Panc1 (cell line): Measurements from ENCODE around the gene DTNBP1. TPM values are rescaled to one million over a fixed set of nuclear protein-coding genes. Genes with fewer than 3 reads are reported as not detected.

ENCODE experiments used
- ATAC-seq: fragments of 200-7000 bp; cut with Tn5 transposase; 2 replicates; pipeline ENCODE4 v1.9.1; 2020; ENCODE audit warnings: mild to moderate bottlenecking, moderate library complexity
- BruUV-seq: library from RNA; stranded (reverse); fragments of 400-500 nt; replicated peaks from 2 replicates; lab custom pipeline; 2021; lab: Mats Ljungman, UMichigan
- CTCF ChIA-PET: fragments of 300-600 bp; sonication (Branson Sonifier 250); formaldehyde crosslinking; loops from one replicate; lab custom pipeline; 2022; ENCODE audit warnings: antibody characterized with exemption; lab: Charles Lee
- POLR2A ChIA-PET: fragments of 300-600 bp; sonication (Branson Sonifier 250); formaldehyde crosslinking; loops from one replicate; lab custom pipeline; 2022; ENCODE audit warnings: antibody characterized with exemption; lab: Charles Lee
- DNase-seq: peaks from one replicate; pipeline ENCODE4 v3.0.0-alpha.2; 2010; ENCODE audit warnings: low read depth, low spot score
- H3K27ac ChIP-seq: 2 replicates; pipeline ENCODE4 v1.5.1; 2011; ENCODE audit warnings: mild to moderate bottlenecking, low read length, inconsistent platforms
- H3K27me3 ChIP-seq: fragments of 200-500 bp; sonication (Bioruptor generic); 2 replicates; pipeline ENCODE4 v1.6.0; 2014; ENCODE audit warnings: low read length, inconsistent platforms; ENCODE audit not compliant: control insufficient read depth, insufficient read depth
- H3K36me3 ChIP-seq: fragments of 200-500 bp; sonication (Bioruptor generic); 2 replicates; pipeline ENCODE4 v1.5.1; 2014; ENCODE audit warnings: inconsistent platforms, mild to moderate bottlenecking, low read length, moderate library complexity; ENCODE audit not compliant: control insufficient read depth, insufficient read depth
- H3K4me1 ChIP-seq: 2 replicates; pipeline ENCODE4 v1.5.1; 2011; ENCODE audit warnings: inconsistent platforms, mild to moderate bottlenecking, low read length, moderate library complexity; ENCODE audit not compliant: control insufficient read depth, insufficient read depth
- H3K4me3 ChIP-seq, 2 experiments: 2 replicates each; pipeline ENCODE4 v1.5.1; 2011 to 2012; ENCODE audit warnings: low read depth in 2 of 2, low read length in 2 of 2, mild to moderate bottlenecking in 2 of 2, inconsistent platforms in 1 of 2, moderate library complexity in 1 of 2
- H3K9me3 ChIP-seq: fragments of 200-500 bp; sonication (Bioruptor generic); 2 replicates; pipeline ENCODE4 v1.5.1; 2014; ENCODE audit warnings: low read depth, mild to moderate bottlenecking, inconsistent platforms, low read length, moderate library complexity; ENCODE audit not compliant: control insufficient read depth, insufficient read depth
- CTCF ChIP-seq: fragments of 450-650 bp; IDR thresholded peaks from 2 replicates; pipeline ENCODE4 v1.5.1; 2017; ENCODE audit warnings: mild to moderate bottlenecking
- POLR2AphosphoS5 ChIP-seq: IDR thresholded peaks from 2 replicates; pipeline ENCODE4 v1.6.1; 2012; ENCODE audit warnings: mild to moderate bottlenecking, low read depth, low read length, moderate library complexity
- REST ChIP-seq, 2 experiments: IDR thresholded peaks; 2 replicates each; pipeline ENCODE4 v1.6.1; 2011 to 2012; ENCODE audit warnings: low read depth in 2 of 2, control low read depth in 1 of 2, low read length in 1 of 2, mild to moderate bottlenecking in 1 of 2, moderate library complexity in 1 of 2; ENCODE audit not compliant: insufficient read depth in 1 of 2
- SIN3A ChIP-seq: IDR thresholded peaks from 2 replicates; pipeline ENCODE4 v1.6.1; 2012; ENCODE audit warnings: low read depth, mild to moderate bottlenecking, low read length, moderate library complexity, borderline replicate concordance; ENCODE audit not compliant: insufficient read depth
- TCF7L2 ChIP-seq: IDR thresholded peaks from 2 replicates; pipeline ENCODE4 v1.6.1; 2011; ENCODE audit warnings: mild to moderate bottlenecking, low read depth, low read length, inconsistent platforms
- in situ Hi-C: cut with HindIII; loops from 2 replicates; pipeline ENCODE4 v1.10.0; 2016; ENCODE audit warnings: low sequenced_read_pairs, low pct_unique_long_range_greater_than_20kb
- intact Hi-C: fragments of 100-400 bp; cut with micrococcal nuclease; formaldehyde crosslinking; loops from one replicate; pipeline ENCODE4 v1.10.0; 2022; ENCODE audit not compliant: unreplicated experiment
- total RNA-seq: library from RNA; stranded (reverse); gene quantifications from one replicate; pipeline ENCODE4 v1.2.1, GENCODE V29; 2021; ENCODE audit not compliant: unreplicated experiment

Gene DTNBP1
- total RNA-seq, 1 experiment from 2014 or later = 29.3 TPM

- H3K27ac ChIP-seq = no peak overlapping the region
- POLR2A ChIA-PET = no interaction called here
- H3K36me3 ChIP-seq = no peaks in the 10 kb centered on the region
- no TSS peak for BruUV-seq
- H3K4me3 ChIP-seq = no peak overlapping the region
- no peaks in the 10 kb centered on the region for H3K9me3 ChIP-seq
- CTCF ChIA-PET = no interaction called here
- intact Hi-C loops = loop anchor here (5.0 to 10.0 kb wide), 3 partner anchors 131 to 1279 kb away; partner anchors contain the start of gene JARID2
- no peak for ATAC-seq
- no peaks in the 10 kb centered on the region for H3K27me3 ChIP-seq
- in situ Hi-C loops = no loop called here
- no peaks in the 10 kb centered on the region for H3K4me1 ChIP-seq
- TF ChIP-seq SIN3A (no peak), TCF7L2 (no peak), REST (IDR thresholded peaks at IDR 0.05; ENCODE audit: insufficient read depth in 1 of 2, low read depth in 2 of 2, low read length in 1 of 2) (no peak), POLR2AphosphoS5 (no peak), CTCF (no peak)
- DNase-seq = no peak
Observed at GRCh38 chr6:15493437-15494168, 169.2 kb downstream of the DTNBP1 start.

- no peak for TF ChIP-seq TCF7L2
- no peak for TF ChIP-seq REST (IDR thresholded peaks at IDR 0.05; ENCODE audit: insufficient read depth in 1 of 2, low read depth in 2 of 2, low read length in 1 of 2)
- no peak for TF ChIP-seq CTCF
- TF ChIP-seq SIN3A = no peak
- TF ChIP-seq POLR2AphosphoS5 = no peak
- Histone ChIP-seq H3K27me3 (no peaks in the 10 kb centered on the region), H3K4me3 (no peak overlapping the region), H3K36me3 (no peaks in the 10 kb centered on the region), H3K27ac (no peak overlapping the region), H3K4me1 (no peaks in the 10 kb centered on the region), H3K9me3 (no peaks in the 10 kb centered on the region)
- CTCF ChIA-PET = no interaction called here
- ATAC-seq = no peak
- DNase-seq = no peak
- in situ Hi-C loops = no loop called here
- intact Hi-C loops = loop anchor here (5.0 to 10.0 kb wide), 3 partner anchors 133 to 1277 kb away; partner anchors contain the start of gene JARID2
- POLR2A ChIA-PET = no interaction called here
- no TSS peak for BruUV-seq
Observed at GRCh38 chr6:15491986-15492269, 170.9 kb downstream of the DTNBP1 start.
